HCT116 (cell line): ENCODE measurements around the gene KCNB1. TPM values are rescaled to one million over a fixed set of nuclear protein-coding genes. Genes with fewer than 3 reads are reported as not detected.

Experiments used
- ATAC-seq: fragments of 200-7000 bp; cut with Tn5 transposase; 2 replicates; pipeline ENCODE4 v1.9.1; 2020; ENCODE audit warnings: mild to moderate bottlenecking, moderate library complexity
- BruUV-seq: library from RNA; stranded (reverse); fragments of 400-500 nt; replicated peaks from 2 replicates; lab custom pipeline; 2021; lab: Mats Ljungman, UMichigan
- CTCF ChIA-PET: fragments of 300-600 bp; sonication (Branson Sonifier 250); formaldehyde crosslinking; loops from one replicate; lab custom pipeline; 2021; ENCODE audit warnings: antibody characterized with exemption; lab: Charles Lee
- POLR2A ChIA-PET: fragments of 300-600, 350-600 bp; sonication (Branson Sonifier 250); formaldehyde crosslinking; loops from one replicate; lab custom pipeline; 2021; ENCODE audit warnings: antibody characterized with exemption; lab: Charles Lee
- RAD21 ChIA-PET, 2 experiments: fragments of 300-600 bp; sonication (Branson Sonifier 250); formaldehyde crosslinking; loops; one replicate each; lab custom pipeline; 2023; ENCODE audit warnings: low total read pairs in 2 of 2; ENCODE audit not compliant: uncharacterized antibody in 2 of 2, unreplicated experiment in 2 of 2, low non-redundant PET in 1 of 2; lab: Charles Lee
- DNase-seq: peaks from one replicate; pipeline ENCODE4 v3.0.0-alpha.2; 2010; ENCODE audit warnings: low read depth, low spot score
- H2AFZ ChIP-seq: fragments of 200-600 bp; shearing (Covaris generic), sonication (generic); 2 replicates; pipeline ENCODE4 v1.6.1; 2017; ENCODE audit warnings: low read depth, mixed run types, mixed read lengths, antibody characterized with exemption, low read length; ENCODE audit not compliant: poor library complexity, severe bottlenecking
- H3K27ac ChIP-seq: 2 replicates; pipeline ENCODE4 v1.5.1; 2012; ENCODE audit warnings: low read depth, low read length
- H3K27me3 ChIP-seq: fragments of 200-600 bp; sonication (generic); 2 replicates; pipeline ENCODE4 v1.6.1; 2016; ENCODE audit warnings: mixed run types, low read length, mixed read lengths; ENCODE audit not compliant: insufficient read depth
- H3K36me3 ChIP-seq, 2 experiments: fragments of 200-500 bp in 1 of 2; fragments of 200-600 bp in 1 of 2; sonication (Bioruptor generic) in 1 of 2; sonication (generic) in 1 of 2; 2 replicates each; pipeline versions ENCODE4 v1.5.1 to v1.6.1; 2014 to 2016; ENCODE audit warnings: low read length in 2 of 2, inconsistent platforms in 1 of 2, mixed read lengths in 1 of 2, mixed run types in 1 of 2; ENCODE audit not compliant: insufficient read depth in 2 of 2, control insufficient read depth in 1 of 2
- H3K4me1 ChIP-seq, 2 experiments: fragments of 200-600 bp in 1 of 2; sonication (generic) in 1 of 2; 2 replicates each; pipeline versions ENCODE4 v1.5.1 to v1.6.1; 2012 to 2017; ENCODE audit warnings: low read length in 2 of 2, inconsistent platforms in 1 of 2, mild to moderate bottlenecking in 1 of 2, mixed read lengths in 1 of 2, mixed run types in 1 of 2, moderate library complexity in 1 of 2; ENCODE audit not compliant: insufficient read depth in 2 of 2, control insufficient read depth in 1 of 2
- H3K4me2 ChIP-seq: fragments of 200-600 bp; sonication (generic); 2 replicates; pipeline ENCODE4 v1.6.1; 2017; ENCODE audit warnings: mixed run types, low read length, mixed read lengths
- H3K4me3 ChIP-seq, 2 experiments: fragments of 200-600 bp in 1 of 2; sonication (generic) in 1 of 2; replicated peaks in 1 of 2; 2 replicates each; pipeline ENCODE4 v1.5.1; 2011 to 2016; ENCODE audit warnings: low read length in 2 of 2, control low read depth in 1 of 2, low read depth in 1 of 2, mild to moderate bottlenecking in 1 of 2, mixed read lengths in 1 of 2, mixed run types in 1 of 2
- H3K79me2 ChIP-seq: fragments of 200-600 bp; sonication (generic); 2 replicates; pipeline ENCODE4 v1.6.1; 2017; ENCODE audit warnings: mild to moderate bottlenecking, mixed run types, low read length, moderate library complexity, mixed read lengths; ENCODE audit not compliant: insufficient read depth
- H3K9ac ChIP-seq: fragments of 200-600 bp; sonication (generic); 2 replicates; pipeline ENCODE4 v1.6.1; 2016; ENCODE audit warnings: low read length, mixed read lengths
- H3K9me2 ChIP-seq: fragments of 200-600 bp; sonication (generic), shearing (Covaris generic); 2 replicates; pipeline ENCODE4 v1.6.1; 2017; ENCODE audit warnings: mixed run types, mild to moderate bottlenecking, moderate library complexity; ENCODE audit not compliant: insufficient read depth
- H3K9me3 ChIP-seq, 2 experiments: fragments of 200-500 bp in 1 of 2; fragments of 200-600 bp in 1 of 2; sonication (Bioruptor generic) in 1 of 2; sonication (generic) in 1 of 2; 2 replicates each; pipeline ENCODE4 v1.6.1; 2014 to 2017; ENCODE audit warnings: low read length in 2 of 2, mixed read lengths in 2 of 2, inconsistent platforms in 1 of 2, low read depth in 1 of 2, mild to moderate bottlenecking in 1 of 2, mixed run types in 1 of 2, moderate library complexity in 1 of 2; ENCODE audit not compliant: control insufficient read depth in 1 of 2, insufficient read depth in 1 of 2
- H4K20me1 ChIP-seq: fragments of 200-600 bp; sonication (generic), shearing (Covaris generic); 2 replicates; pipeline ENCODE4 v1.6.1; 2017; ENCODE audit warnings: mixed run types, mild to moderate bottlenecking, moderate library complexity; ENCODE audit not compliant: insufficient read depth
- CBX3 ChIP-seq: IDR thresholded peaks from 2 replicates; pipeline ENCODE4 v1.6.1; 2012; ENCODE audit warnings: low read depth
- CTCF ChIP-seq, 3 experiments: fragments of 200-600 bp in 1 of 3; sonication (generic) in 1 of 3; IDR thresholded peaks in 2 of 3; conservative IDR thresholded peaks in 1 of 3; 2 replicates each; pipeline ENCODE4 v1.5.1; 2012 to 2017; ENCODE audit warnings: low read depth in 2 of 3, low read length in 2 of 3, antibody characterized with exemption in 1 of 3, borderline replicate concordance in 1 of 3, control low read depth in 1 of 3, mild to moderate bottlenecking in 1 of 3, mixed read lengths in 1 of 3, mixed run types in 1 of 3, moderate library complexity in 1 of 3; ENCODE audit not compliant: insufficient read depth in 1 of 3
- ELF1 ChIP-seq: IDR thresholded peaks from 2 replicates; pipeline ENCODE4 v1.6.1; 2012; ENCODE audit warnings: low read depth, borderline replicate concordance
- MAX ChIP-seq: IDR thresholded peaks from 2 replicates; pipeline ENCODE4 v1.6.1; 2012
- REST ChIP-seq: IDR thresholded peaks from 2 replicates; pipeline ENCODE4 v1.6.1; 2012; ENCODE audit warnings: low read depth
- SIN3A ChIP-seq: IDR thresholded peaks from 2 replicates; pipeline ENCODE4 v1.6.1; 2012; ENCODE audit warnings: low read depth
- SP1 ChIP-seq: IDR thresholded peaks from 2 replicates; pipeline ENCODE4 v1.6.1; 2012; ENCODE audit warnings: low read depth
- SRF ChIP-seq: IDR thresholded peaks from 2 replicates; pipeline ENCODE4 v1.6.1; 2012; ENCODE audit warnings: low read depth
- ZBTB33 ChIP-seq: IDR thresholded peaks from 2 replicates; pipeline ENCODE4 v1.6.1; 2011; ENCODE audit warnings: mild to moderate bottlenecking, low read length, moderate library complexity; ENCODE audit not compliant: insufficient replicate concordance; ENCODE audit errors: extremely low read depth
- intact Hi-C: fragments of 100-400 bp; cut with micrococcal nuclease; formaldehyde crosslinking; loops from 2 replicates; pipeline ENCODE4 v1.10.0; 2022
- total RNA-seq: library from RNA; stranded (reverse); gene quantifications from one replicate; pipeline ENCODE4 v1.2.1, GENCODE V29; 2021; ENCODE audit not compliant: unreplicated experiment

KCNB1 gene
- total RNA-seq, 1 experiment from 2014 or later: 0.79 TPM

GRCh38 chr20:49340161-49340966 is 142.1 kb downstream of the KCNB1 start:
- ATAC-seq: no peak
- Histone ChIP-seq H3K4me2 (no peak overlapping the region), H3K9ac (no peak overlapping the region), H2AFZ (no peak overlapping the region), H3K4me3 (no peak overlapping the region), H3K27me3 (no peaks in the 10 kb centered on the region), H3K79me2 (no peaks in the 10 kb centered on the region), H3K9me2 (no peaks in the 10 kb centered on the region), H3K27ac (no peak overlapping the region), H3K9me3 (no peaks in the 10 kb centered on the region), H3K4me1 (no peaks in the 10 kb centered on the region), H4K20me1 (no peaks in the 10 kb centered on the region), H3K36me3 (no peaks in the 10 kb centered on the region)
- CTCF ChIA-PET: interaction anchor here (1.2 kb wide), 1 partner anchor 268 kb away, joined by 3 read pairs; no protein-coding TSS in a partner anchor
- TF ChIP-seq SIN3A (no peak), SRF (no peak), MAX (no peak), CTCF (IDR thresholded peaks at IDR 0.05 in 2 of 3, conservative IDR thresholded peaks at IDR 0.05 in 1 of 3; ENCODE audit: borderline replicate concordance in 1 of 3, insufficient read depth in 1 of 3, low read depth in 2 of 3, low read length in 2 of 3) (no peak), REST (no peak), CBX3 (no peak), ZBTB33 (no peak), ELF1 (no peak), SP1 (no peak)
- BruUV-seq: no TSS peak
- POLR2A ChIA-PET: no interaction called here
- no peak for DNase-seq
- intact Hi-C loops: no loop called here
- RAD21 ChIA-PET: no interaction called here
